HepG2 (cell line): ENCODE data around the gene PARP8. TPM values are rescaled to one million over a fixed set of nuclear protein-coding genes. Genes with fewer than 3 reads are reported as not detected.

Experiments
- ATAC-seq: fragments of 200-7000 bp; cut with Tn5 transposase; 3 replicates; pipeline ENCODE4 v1.9.1; 2020; ENCODE audit warnings: mild to moderate bottlenecking, moderate library complexity
- BruUV-seq: library from RNA; stranded (reverse); fragments of 400-500 nt; replicated peaks from 2 replicates; lab custom pipeline; 2021; lab: Mats Ljungman, UMichigan
- CTCF ChIA-PET: fragments of 300-600 bp; formaldehyde crosslinking; extraction: SDS; loops from one replicate; lab custom pipeline; 2021; ENCODE audit warnings: low total read pairs, inconsistent platforms, low intra/inter-chr PET ratio; lab: Yijun Ruan, JAX
- POLR2A ChIA-PET: fragments of 350-600 bp; sonication (Branson Sonifier 250); formaldehyde crosslinking; loops from one replicate; lab custom pipeline; 2020; ENCODE audit warnings: antibody characterized with exemption, inconsistent platforms; lab: Yijun Ruan, JAX
- DNase-seq: peaks from one replicate; pipeline ENCODE4 v3.0.0-alpha.2; 2015; ENCODE audit warnings: low spot score
- FAIRE-seq: peaks from 3 replicates; lab custom pipeline; 2011; peaks lifted over from hg19 to GRCh38; lab: Jason Lieb, UNC
- H2AFZ ChIP-seq: one replicate; pipeline ENCODE4 v1.6.1; 2011; ENCODE audit warnings: low read length, inconsistent platforms
- H3K27ac ChIP-seq: fragments of 300-600 bp; 3 replicates; pipeline ENCODE4 v1.8.0; 2011; ENCODE audit warnings: mixed run types, mild to moderate bottlenecking, mixed read lengths, low read length, inconsistent platforms; ENCODE audit not compliant: insufficient read depth; ENCODE audit errors: extremely low read length
- H3K27me3 ChIP-seq, 2 experiments: fragments of 200-600 bp in 1 of 2; 2 replicates in 1 of 2; 3 replicates in 1 of 2; pipeline versions ENCODE4 v1.6.0 to v1.8.0; 2011; ENCODE audit warnings: low read length in 2 of 2, mild to moderate bottlenecking in 2 of 2, moderate library complexity in 2 of 2, inconsistent platforms in 1 of 2; ENCODE audit not compliant: insufficient read depth in 2 of 2, control insufficient read depth in 1 of 2
- H3K36me3 ChIP-seq, 2 experiments: fragments of 200-600 bp in 1 of 2; replicated peaks in 1 of 2; 2 replicates in 1 of 2; 3 replicates in 1 of 2; pipeline versions ENCODE4 v1.5.1 to v1.8.0; 2011; ENCODE audit warnings: low read length in 2 of 2, inconsistent platforms in 1 of 2; ENCODE audit not compliant: insufficient read depth in 2 of 2, control insufficient read depth in 1 of 2
- H3K4me1 ChIP-seq: 2 replicates; pipeline ENCODE4 v1.5.1; 2012; ENCODE audit warnings: low read length, inconsistent platforms; ENCODE audit not compliant: insufficient read depth
- H3K4me2 ChIP-seq: 2 replicates; pipeline ENCODE4 v1.6.0; 2011; ENCODE audit warnings: low read depth, low read length, inconsistent platforms
- H3K4me3 ChIP-seq, 3 experiments: fragments of 200-600 bp in 1 of 3; sonication (generic), shearing (Covaris generic) in 1 of 3; replicated peaks in 1 of 3; 2 replicates each; pipeline ENCODE4 v1.5.1; 2011 to 2016; ENCODE audit warnings: low read length in 3 of 3, inconsistent platforms in 2 of 3, low read depth in 2 of 3, mild to moderate bottlenecking in 2 of 3, control low read depth in 1 of 3, mixed read lengths in 1 of 3; ENCODE audit not compliant: insufficient read depth in 1 of 3
- H3K79me2 ChIP-seq: one replicate; pipeline ENCODE4 v1.6.1; 2011; ENCODE audit warnings: low read length, inconsistent platforms; ENCODE audit not compliant: insufficient read depth
- H3K9ac ChIP-seq: 2 replicates; pipeline ENCODE4 v1.6.0; 2011; ENCODE audit warnings: mild to moderate bottlenecking, low read depth, low read length, inconsistent platforms; ENCODE audit not compliant: insufficient read depth
- H3K9me3 ChIP-seq: 2 replicates; pipeline ENCODE4 v1.5.1; 2012; ENCODE audit warnings: mild to moderate bottlenecking, low read length
- H4K20me1 ChIP-seq: 2 replicates; pipeline ENCODE4 v1.6.0; 2011; ENCODE audit warnings: inconsistent platforms, mild to moderate bottlenecking, low read length, moderate library complexity; ENCODE audit not compliant: insufficient read depth
- GMEB1 ChIP-seq: sonication (generic); formaldehyde crosslinking; IDR thresholded peaks from 2 replicates; pipeline ENCODE4 v1.5.1; 2020; ENCODE audit warnings: missing genetic modification reagents, mild to moderate bottlenecking, borderline replicate concordance
- KMT2B ChIP-seq: IDR thresholded peaks from 2 replicates; pipeline ENCODE4 v1.6.1; 2016; ENCODE audit warnings: missing genetic modification reagents, missing compliant biosample characterization
- RFX3 ChIP-seq: IDR thresholded peaks from 2 replicates; pipeline ENCODE4 v1.6.1; 2016; ENCODE audit warnings: missing biosample characterization, missing genetic modification reagents
- SIN3A ChIP-seq: IDR thresholded peaks from 2 replicates; pipeline ENCODE4 v1.6.1; 2011; ENCODE audit warnings: low read depth, mild to moderate bottlenecking, control low read depth, low read length, borderline replicate concordance
- TMF1 ChIP-seq: sonication (generic); formaldehyde crosslinking; IDR thresholded peaks from 2 replicates; pipeline ENCODE4 v1.8.1; 2022; ENCODE audit warnings: low read depth, missing genetic modification reagents
- ZFP91 ChIP-seq: sonication (generic); formaldehyde crosslinking; IDR thresholded peaks from 2 replicates; pipeline ENCODE4 v1.9.0; 2022; ENCODE audit warnings: missing genetic modification reagents, mild to moderate bottlenecking, borderline replicate concordance
- ZNF550 ChIP-seq: sonication (generic); formaldehyde crosslinking; IDR thresholded peaks from 2 replicates; pipeline ENCODE4 v1.4.0; 2020; ENCODE audit warnings: mild to moderate bottlenecking, missing genetic modification reagents, borderline replicate concordance
- ZNF576 ChIP-seq: sonication (generic); formaldehyde crosslinking; IDR thresholded peaks from 2 replicates; pipeline ENCODE4 v1.4.0; 2020; ENCODE audit warnings: mild to moderate bottlenecking, missing genetic modification reagents
- ZNF614 ChIP-seq: IDR thresholded peaks from 2 replicates; pipeline ENCODE4 v1.6.1; 2018; ENCODE audit warnings: missing biosample characterization, missing genetic modification reagents, inconsistent platforms, borderline replicate concordance
- ZNF749 ChIP-seq: sonication (generic); formaldehyde crosslinking; IDR thresholded peaks from 2 replicates; pipeline ENCODE4 v1.8.0; 2022; ENCODE audit warnings: mild to moderate bottlenecking, missing genetic modification reagents, moderate library complexity, borderline replicate concordance
- ZNF775 ChIP-seq: sonication (generic); formaldehyde crosslinking; IDR thresholded peaks from 2 replicates; pipeline ENCODE4 v1.4.0; 2020; ENCODE audit warnings: missing genetic modification reagents, mild to moderate bottlenecking, moderate library complexity, borderline replicate concordance
- ZSCAN20 ChIP-seq: sonication (generic); formaldehyde crosslinking; IDR thresholded peaks from 2 replicates; pipeline ENCODE4 v1.4.0; 2020; ENCODE audit warnings: missing genetic modification reagents, mild to moderate bottlenecking, borderline replicate concordance
- WGBS: methylation state at CpG from one replicate; pipeline ENCODE4 v1.1.6; 2017; ENCODE audit warnings: low lambda C conversion rate; 5-methylcytosine and 5-hydroxymethylcytosine counted together
- in situ Hi-C: cut with HindIII; loops from 2 replicates; pipeline ENCODE4 v1.10.0; 2017; ENCODE audit warnings: low pct_unique_long_range_greater_than_20kb; ENCODE audit not compliant: extremely low pct_ligation_motif_present
- intact Hi-C: fragments of 100-400 bp; cut with micrococcal nuclease; formaldehyde crosslinking; loops from one replicate; pipeline ENCODE4 v1.10.0; 2022; ENCODE audit not compliant: unreplicated experiment
- polyA plus RNA-seq, 8 experiments: library from polyadenylated mRNA; depleted of rRNA in 3 of 8; stranded (reverse) in 7 of 8; unstranded in 1 of 8; fragments of >200 nt; fragmentation: Illumina TruSeq in 4 of 8; extraction: Trizol in 4 of 8; gene quantifications; 2 replicates each; pipeline versions ENCODE4 v1.2.1 to v1.2.3, GENCODE V29; 2011 to 2016; ENCODE audit warnings: low read depth in 4 of 8, missing spikeins in 1 of 8, mixed read lengths in 1 of 8; ENCODE audit not compliant: insufficient read depth in 1 of 8
- total RNA-seq, 5 experiments: library from RNA; depleted of rRNA; stranded (reverse); fragments of >200 nt; fragmentation: Illumina TruSeq; extraction: Trizol; gene quantifications; 2 replicates each; pipeline ENCODE4 v1.2.3, GENCODE V29; 2016; ENCODE audit warnings: low read depth in 1 of 5

PARP8 gene
- total and polyA plus RNA-seq, 2 of the 13 experiments (the other 11 are each of a cell fraction or from before 2014, with no cell fraction given): 0.11 to 0.29 TPM

- Histone ChIP-seq H2AFZ (no peak overlapping the region), H3K27ac (no peak overlapping the region), H3K79me2 (no peaks in the 10 kb centered on the region), H3K4me3 (no peak overlapping the region), H3K4me2 (no peak overlapping the region), H3K9ac (no peak overlapping the region), H3K27me3 (no peaks in the 10 kb centered on the region; a peak in 1 of 5 replicates), H3K9me3 (no peaks in the 10 kb centered on the region), H3K36me3 (no peaks in the 10 kb centered on the region), H4K20me1 (no peaks in the 10 kb centered on the region), H3K4me1 (no peaks in the 10 kb centered on the region)
- intact Hi-C loops: no loop called here
- DNase-seq (no peak), FAIRE-seq (no peak), ATAC-seq (no peak)
- no TSS peak for BruUV-seq
- 25% methylated on average over 4 of the region's 4 CpGs for WGBS
- ChIA-PET CTCF (no interaction called here), POLR2A (no interaction called here)
- in situ Hi-C loops: no loop called here
- no peak for TF ChIP-seq ZNF614 (CRISPR knock-in tag)
- no peak for TF ChIP-seq ZNF775 (CRISPR knock-in tag)
- no peak for TF ChIP-seq ZFP91 (CRISPR knock-in tag)
- no peak for TF ChIP-seq SIN3A
- no peak for TF ChIP-seq ZSCAN20 (CRISPR knock-in tag)
- TF ChIP-seq TMF1 (CRISPR knock-in tag): no peak
- no peak for TF ChIP-seq KMT2B (CRISPR knock-in tag)
- TF ChIP-seq ZNF550: no peak
- TF ChIP-seq GMEB1: no peak
- no peak for TF ChIP-seq ZNF576 (CRISPR knock-in tag)
- TF ChIP-seq RFX3 (CRISPR knock-in tag): no peak
- TF ChIP-seq ZNF749 (CRISPR knock-in tag): no peak
These were observed 34.3 kb downstream of the PARP8 start for GRCh38 chr5:50700706-50701105.
